GM23338 (cell line): Measurements from ENCODE around the gene CDH4. TPM values are rescaled to one million over a fixed set of nuclear protein-coding genes. Genes with fewer than 3 reads are reported as not detected.

Experiments used
- ATAC-seq: fragments of 200-7000 bp; cut with Tn5 transposase; 3 replicates; pipeline ENCODE4 v1.9.1; 2020
- DNase-seq: peaks from one replicate; pipeline ENCODE4 v3.0.0-alpha.2; 2015; ENCODE audit warnings: low spot score
- H2AFZ ChIP-seq: fragments of 200-600 bp; sonication (generic); 2 replicates; pipeline ENCODE4 v1.8.0; 2016; ENCODE audit warnings: antibody characterized with exemption, mild to moderate bottlenecking, moderate library complexity
- H3F3A ChIP-seq: fragments of 200-600 bp; sonication (generic); replicated peaks from 2 replicates; pipeline ENCODE4 v1.8.0; 2017; ENCODE audit warnings: antibody characterized with exemption, mixed run types, low read depth
- H3K27ac ChIP-seq: fragments of 200-600 bp; sonication (generic); 2 replicates; pipeline ENCODE4 v1.6.1; 2016; ENCODE audit warnings: low read depth
- H3K27me3 ChIP-seq: fragments of 200-600 bp; sonication (generic); 2 replicates; pipeline ENCODE4 v1.8.0; 2016; ENCODE audit warnings: mild to moderate bottlenecking, mixed run types, moderate library complexity; ENCODE audit not compliant: insufficient read depth
- H3K36me3 ChIP-seq: fragments of 200-600 bp; sonication (generic); 2 replicates; pipeline ENCODE4 v1.8.0; 2016; ENCODE audit warnings: mild to moderate bottlenecking; ENCODE audit not compliant: insufficient read depth
- H3K4me1 ChIP-seq: fragments of 200-600 bp; sonication (generic); 2 replicates; pipeline ENCODE4 v1.8.0; 2016; ENCODE audit warnings: mild to moderate bottlenecking, moderate library complexity; ENCODE audit not compliant: insufficient read depth
- H3K4me2 ChIP-seq: fragments of 200-600 bp; sonication (generic); 2 replicates; pipeline ENCODE4 v1.7.1; 2017; ENCODE audit warnings: mixed run types
- H3K4me3 ChIP-seq: fragments of 200-600 bp; sonication (generic); 2 replicates; pipeline ENCODE4 v1.6.1; 2016; ENCODE audit warnings: mixed run types
- H3K79me2 ChIP-seq: fragments of 200-600 bp; sonication (generic); replicated peaks from 2 replicates; pipeline ENCODE4 v1.8.0; 2017; ENCODE audit warnings: mild to moderate bottlenecking; ENCODE audit not compliant: insufficient read depth
- H3K9me2 ChIP-seq: fragments of 200-600 bp; sonication (generic); 2 replicates; pipeline ENCODE4 v1.8.0; 2017; ENCODE audit not compliant: insufficient read depth
- H4K20me1 ChIP-seq: fragments of 200-600 bp; sonication (generic); replicated peaks from 2 replicates; pipeline ENCODE4 v1.8.0; 2017; ENCODE audit warnings: mild to moderate bottlenecking; ENCODE audit not compliant: insufficient read depth
- H3K27ac Mint-ChIP-seq: 2 replicates; pipeline ENCODE4 v1.8.0; 2020; ENCODE audit warnings: inconsistent platforms, mild to moderate bottlenecking, moderate library complexity, mixed read lengths
- H3K27me3 Mint-ChIP-seq: 3 replicates; pipeline ENCODE4 v1.8.0; 2022; ENCODE audit warnings: low read depth, mild to moderate bottlenecking, moderate library complexity, mixed read lengths, inconsistent platforms; ENCODE audit not compliant: insufficient read depth, poor library complexity
- H3K36me3 Mint-ChIP-seq: 3 replicates; pipeline ENCODE4 v1.8.0; 2021; ENCODE audit warnings: low read depth, mild to moderate bottlenecking, inconsistent platforms, moderate library complexity, mixed read lengths
- H3K4me1 Mint-ChIP-seq: 3 replicates; pipeline ENCODE4 v1.8.0; 2020; ENCODE audit warnings: mild to moderate bottlenecking, inconsistent platforms, mixed read lengths
- H3K4me3 Mint-ChIP-seq: 3 replicates; pipeline ENCODE4 v1.8.0; 2021; ENCODE audit warnings: moderate library complexity, mild to moderate bottlenecking, inconsistent platforms, mixed read lengths
- H3K9me3 Mint-ChIP-seq: 3 replicates; pipeline ENCODE4 v1.8.0; 2020; ENCODE audit warnings: moderate library complexity, mild to moderate bottlenecking, inconsistent platforms, mixed read lengths
- CREB1 ChIP-seq: fragments of 250-450 bp; sonication (Bioruptor Pico); IDR thresholded peaks from 2 replicates; pipeline ENCODE4 v1.5.0; 2020; ENCODE audit warnings: low read depth, mild to moderate bottlenecking, moderate library complexity
- CTCF ChIP-seq, 2 experiments: fragments of 200-600 bp in 1 of 2; sonication (generic) in 1 of 2; conservative IDR thresholded peaks; 2 replicates each; pipeline versions ENCODE4 v1.5.1 to v1.6.1; 2016 to 2017; ENCODE audit warnings: antibody characterized with exemption in 2 of 2, low read depth in 2 of 2, mild to moderate bottlenecking in 2 of 2, moderate library complexity in 1 of 2
- ETS1 ChIP-seq: IDR thresholded peaks from 2 replicates; pipeline ENCODE4 v1.6.1; 2016; ENCODE audit warnings: antibody characterized with exemption
- EZH2 ChIP-seq: fragments of 200-600 bp; sonication (generic); IDR thresholded peaks from one replicate; pipeline ENCODE4 v1.8.0; 2017; ENCODE audit warnings: antibody characterized with exemption, mild to moderate bottlenecking, low read depth; ENCODE audit not compliant: unreplicated experiment
- EZH2phosphoT487 ChIP-seq: fragments of 200-600 bp; sonication (generic); IDR thresholded peaks from one replicate; pipeline ENCODE4 v1.8.1; 2018; ENCODE audit warnings: antibody characterized with exemption; ENCODE audit not compliant: unreplicated experiment
- JUNB ChIP-seq: IDR thresholded peaks from one replicate; pipeline ENCODE4 v1.6.1; 2016; ENCODE audit warnings: antibody characterized with exemption; ENCODE audit not compliant: unreplicated experiment
- NANOG ChIP-seq: IDR thresholded peaks from 2 replicates; pipeline ENCODE4 v1.6.1; 2016; ENCODE audit warnings: antibody characterized with exemption, borderline replicate concordance
- POLR2AphosphoS5 ChIP-seq: IDR thresholded peaks from 2 replicates; pipeline ENCODE4 v1.6.1; 2016; ENCODE audit warnings: antibody characterized with exemption, low read depth
- REST ChIP-seq: IDR thresholded peaks from one replicate; pipeline ENCODE4 v1.6.1; 2018; ENCODE audit warnings: antibody characterized with exemption; ENCODE audit not compliant: unreplicated experiment
- STAT1 ChIP-seq: IDR thresholded peaks from one replicate; pipeline ENCODE4 v1.6.1; 2016; ENCODE audit warnings: antibody characterized with exemption; ENCODE audit not compliant: unreplicated experiment
- ZNF114 ChIP-seq: fragments of 250-450 bp; sonication (Bioruptor Pico); IDR thresholded peaks from 2 replicates; pipeline ENCODE4 v1.5.0; 2020; ENCODE audit warnings: mild to moderate bottlenecking, moderate library complexity
- ZNF462 ChIP-seq: fragments of 250-450 bp; sonication (Bioruptor Pico); IDR thresholded peaks from 2 replicates; pipeline ENCODE4 v1.5.0; 2020; ENCODE audit warnings: mild to moderate bottlenecking, moderate library complexity
- polyA plus RNA-seq: library from polyadenylated mRNA; unstranded; fragments of >200 nt; fragmentation: Nextera tagmentation; extraction: Ambion mirVana; gene quantifications from 2 replicates; pipeline ENCODE4 v1.2.1, GENCODE V29; 2016
- total RNA-seq: library from RNA; depleted of rRNA; stranded (reverse); fragments of >200 nt; shearing (Covaris generic); gene quantifications from 2 replicates; pipeline ENCODE4 v1.2.3, GENCODE V29; 2014

The CDH4 gene
- total and polyA plus RNA-seq, 2 experiments from 2014 or later: 1.2 to 4.2 TPM

GRCh38 chr20:61925555-61926252 lies 673.6 kb downstream of the CDH4 start:
- Mint-ChIP-seq H3K4me1 (no peaks in the 10 kb centered on the region), H3K27ac (no peak overlapping the region), H3K27me3 (peaks cover 7% of the 10 kb centered on the region), H3K36me3 (peaks cover 7% of the 10 kb centered on the region; the same call in 2 of the 3 replicates), H3K9me3 (peaks cover 4% of the 10 kb centered on the region; the same call in 2 of the 3 replicates), H3K4me3 (no peak overlapping the region)
- no peak for ATAC-seq
- Histone ChIP-seq H3K4me2 (no peak overlapping the region), H3K79me2 (no peaks in the 10 kb centered on the region), H3K36me3 (no peaks in the 10 kb centered on the region), H3K9me2 (no peaks in the 10 kb centered on the region), H3K27me3 (no peaks in the 10 kb centered on the region), H3K4me1 (no peaks in the 10 kb centered on the region), H4K20me1 (no peaks in the 10 kb centered on the region), H3K4me3 (no peak overlapping the region), H2AFZ (no peak overlapping the region), H3K27ac (no peak overlapping the region), H3F3A (no peaks in the 10 kb centered on the region)
- no peak for TF ChIP-seq STAT1
- TF ChIP-seq ZNF462 (CRISPR knock-in tag): no peak
- no peak for TF ChIP-seq ZNF114 (CRISPR knock-in tag)
- no peak for TF ChIP-seq NANOG
- TF ChIP-seq POLR2AphosphoS5: no peak
- no peak for TF ChIP-seq EZH2phosphoT487
- no peak for TF ChIP-seq REST
- TF ChIP-seq JUNB: no peak
- no peak for TF ChIP-seq EZH2
- no peak for TF ChIP-seq CTCF (conservative IDR thresholded peaks at IDR 0.05; ENCODE audit: low read depth in 2 of 2)
- no peak for TF ChIP-seq CREB1 (CRISPR knock-in tag)
- TF ChIP-seq ETS1: no peak
- DNase-seq: no peak
